Loucy (cell line): ENCODE results near the gene KRTAP10-4.

Experiments used
- H2AFZ ChIP-seq: fragments of 200-600 bp; sonication (generic); 2 replicates; pipeline ENCODE4 v1.6.0; 2016; ENCODE audit warnings: antibody characterized with exemption, mild to moderate bottlenecking, low read length, moderate library complexity
- H3F3A ChIP-seq: fragments of 200-600 bp; 2 replicates; pipeline ENCODE4 v1.6.0; 2016; ENCODE audit warnings: antibody characterized with exemption, low read depth, mild to moderate bottlenecking
- H3K27me3 ChIP-seq: fragments of 200-600 bp; sonication (generic); 2 replicates; pipeline ENCODE4 v1.6.1; 2014; ENCODE audit warnings: low read length, mild to moderate bottlenecking; ENCODE audit not compliant: insufficient read depth, poor library complexity, severe bottlenecking
- H3K36me3 ChIP-seq: fragments of 200-600 bp; sonication (generic); 2 replicates; pipeline ENCODE4 v1.6.1; 2016; ENCODE audit warnings: low read length; ENCODE audit not compliant: insufficient read depth
- H3K4me1 ChIP-seq: fragments of 200-600 bp; sonication (generic); 2 replicates; pipeline ENCODE4 v1.5.1; 2014; ENCODE audit warnings: low read length, mild to moderate bottlenecking; ENCODE audit not compliant: insufficient read depth, poor library complexity, severe bottlenecking
- H3K4me2 ChIP-seq: fragments of 200-600 bp; sonication (generic); 2 replicates; pipeline ENCODE4 v1.6.0; 2014; ENCODE audit warnings: antibody characterized with exemption, low read length, low read depth, mild to moderate bottlenecking; ENCODE audit not compliant: poor library complexity, severe bottlenecking
- H3K4me3 ChIP-seq: fragments of 200-600 bp; sonication (generic); 2 replicates; pipeline ENCODE4 v1.5.1; 2014; ENCODE audit warnings: low read length, mild to moderate bottlenecking, mixed read lengths; ENCODE audit not compliant: poor library complexity, severe bottlenecking
- H3K79me2 ChIP-seq: fragments of 200-600 bp; sonication (generic); 2 replicates; pipeline ENCODE4 v1.6.1; 2014; ENCODE audit warnings: low read length; ENCODE audit not compliant: insufficient read depth
- H3K9ac ChIP-seq: fragments of 200-600 bp; sonication (generic); 2 replicates; pipeline ENCODE4 v1.6.0; 2014; ENCODE audit warnings: mild to moderate bottlenecking, low read depth, low read length, moderate library complexity; ENCODE audit not compliant: poor library complexity, severe bottlenecking
- H3K9me2 ChIP-seq: fragments of 200-600 bp; sonication (generic); replicated peaks from 2 replicates; pipeline ENCODE4 v1.6.1; 2016; ENCODE audit warnings: low read depth, low read length, mixed read lengths
- H3K9me3 ChIP-seq: fragments of 200-600 bp; sonication (generic); 2 replicates; pipeline ENCODE4 v1.6.1; 2014; ENCODE audit warnings: mild to moderate bottlenecking, antibody characterized with exemption, low read length, low read depth; ENCODE audit not compliant: insufficient read depth
- H4K20me1 ChIP-seq: fragments of 200-600 bp; sonication (generic); 2 replicates; pipeline ENCODE4 v1.6.0; 2014; ENCODE audit warnings: antibody characterized with exemption, low read length, mild to moderate bottlenecking; ENCODE audit not compliant: insufficient read depth, poor library complexity, severe bottlenecking
- EZH2phosphoT487 ChIP-seq: fragments of 200-600 bp; IDR thresholded peaks from 2 replicates; pipeline ENCODE4 v1.6.1; 2018; ENCODE audit warnings: antibody characterized with exemption, mild to moderate bottlenecking, moderate library complexity, borderline replicate concordance
- TF ChIP-seq, protein P1 (sequence below): fragments of 200-600 bp; sonication (generic); conservative IDR thresholded peaks from 2 replicates; pipeline ENCODE4 v1.5.1; 2014; ENCODE audit warnings: mild to moderate bottlenecking, antibody characterized with exemption, low read length

Gene KRTAP10-4

DNA sequence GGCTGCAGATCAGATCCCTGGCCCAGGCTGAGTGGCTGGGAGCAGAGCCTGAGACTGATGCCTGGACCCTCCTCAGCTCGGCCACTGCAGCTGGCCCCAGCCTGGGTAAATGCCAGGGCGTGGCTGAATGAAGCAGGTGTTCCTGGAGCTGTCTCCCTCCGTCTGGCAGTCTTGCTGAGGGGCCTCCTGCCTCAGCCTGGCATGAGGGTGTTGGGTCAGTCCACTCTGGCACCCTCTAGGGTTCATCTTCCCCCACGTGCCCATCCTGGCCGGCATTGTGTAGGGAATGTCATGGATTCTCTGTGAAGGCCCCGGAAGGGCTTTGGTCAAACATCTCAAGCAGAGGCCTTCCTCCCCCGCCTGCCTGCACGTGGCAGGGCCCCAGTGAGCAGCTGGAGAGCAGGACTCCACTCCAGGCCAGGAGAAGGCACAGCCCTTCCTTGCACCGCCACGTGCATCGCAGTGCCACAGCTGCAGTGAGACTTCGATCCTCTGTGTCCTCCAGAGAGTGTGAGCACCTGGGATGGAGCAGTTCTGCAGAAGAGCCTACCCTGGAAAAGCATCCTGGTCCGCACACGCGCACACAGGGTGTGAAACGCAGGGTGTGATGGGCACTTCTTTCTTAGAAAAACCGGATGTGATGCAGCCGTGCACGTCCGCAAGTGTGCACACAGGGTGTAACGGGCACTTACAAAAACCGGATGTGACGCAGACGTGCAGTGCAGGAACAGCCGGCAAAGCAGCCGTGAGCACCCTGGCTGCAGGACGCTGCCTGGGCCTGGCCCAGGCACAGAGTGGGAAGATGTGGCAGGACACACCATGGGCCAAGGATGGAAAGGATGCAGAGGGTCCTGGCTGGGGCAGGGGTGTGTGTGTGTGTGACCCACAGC, 4.6 kb upstream of the KRTAP10-4 start:
- Histone ChIP-seq H3K79me2 (no peaks in the 10 kb centered on the region), H3K4me1 (no peaks in the 10 kb centered on the region), H3K4me3 (no peak overlapping the region), H3K9me3 (no peaks in the 10 kb centered on the region), H3K9me2 (no peaks in the 10 kb centered on the region), H3K4me2 (no peak overlapping the region), H3K9ac (no peak overlapping the region), H3F3A (no peaks in the 10 kb centered on the region), H2AFZ (no peak overlapping the region), H3K36me3 (no peaks in the 10 kb centered on the region), H4K20me1 (no peaks in the 10 kb centered on the region), H3K27me3 (no peaks in the 10 kb centered on the region)
- no peak for TF ChIP-seq EZH2phosphoT487
- TF ChIP-seq, protein P1, sequence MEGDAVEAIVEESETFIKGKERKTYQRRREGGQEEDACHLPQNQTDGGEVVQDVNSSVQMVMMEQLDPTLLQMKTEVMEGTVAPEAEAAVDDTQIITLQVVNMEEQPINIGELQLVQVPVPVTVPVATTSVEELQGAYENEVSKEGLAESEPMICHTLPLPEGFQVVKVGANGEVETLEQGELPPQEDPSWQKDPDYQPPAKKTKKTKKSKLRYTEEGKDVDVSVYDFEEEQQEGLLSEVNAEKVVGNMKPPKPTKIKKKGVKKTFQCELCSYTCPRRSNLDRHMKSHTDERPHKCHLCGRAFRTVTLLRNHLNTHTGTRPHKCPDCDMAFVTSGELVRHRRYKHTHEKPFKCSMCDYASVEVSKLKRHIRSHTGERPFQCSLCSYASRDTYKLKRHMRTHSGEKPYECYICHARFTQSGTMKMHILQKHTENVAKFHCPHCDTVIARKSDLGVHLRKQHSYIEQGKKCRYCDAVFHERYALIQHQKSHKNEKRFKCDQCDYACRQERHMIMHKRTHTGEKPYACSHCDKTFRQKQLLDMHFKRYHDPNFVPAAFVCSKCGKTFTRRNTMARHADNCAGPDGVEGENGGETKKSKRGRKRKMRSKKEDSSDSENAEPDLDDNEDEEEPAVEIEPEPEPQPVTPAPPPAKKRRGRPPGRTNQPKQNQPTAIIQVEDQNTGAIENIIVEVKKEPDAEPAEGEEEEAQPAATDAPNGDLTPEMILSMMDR = no peak

DNA sequence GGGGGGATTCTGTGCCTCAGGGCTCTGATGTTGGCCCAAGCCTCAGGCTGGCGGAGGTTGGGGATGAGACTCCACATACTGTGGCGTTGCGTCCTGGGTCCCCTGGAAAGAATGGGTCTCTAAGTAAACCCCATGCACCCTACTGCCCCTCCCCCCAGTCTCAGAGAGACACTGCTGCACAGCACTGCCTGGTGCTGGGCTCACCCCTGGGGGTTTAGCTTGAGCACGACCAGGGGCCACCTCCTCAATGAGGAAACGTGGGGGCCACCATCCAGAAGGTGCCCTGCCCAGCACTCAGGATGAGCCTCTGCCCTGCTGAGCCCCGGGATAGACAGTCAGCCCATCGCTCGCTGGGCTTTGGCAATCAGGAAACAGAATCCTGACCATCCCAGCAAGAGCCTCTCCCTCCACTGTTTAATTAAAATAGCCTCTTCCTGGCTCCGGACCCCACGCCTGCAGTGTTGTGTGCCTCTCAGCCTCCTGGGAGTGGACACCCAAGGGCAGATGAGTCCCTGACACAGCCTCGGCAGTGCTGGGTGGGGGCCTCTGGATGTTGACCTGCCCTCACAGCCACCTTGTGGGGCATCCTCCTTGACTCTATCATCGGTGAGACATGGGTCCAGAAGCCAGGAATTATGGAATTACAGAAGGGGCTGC, 3.5 kb upstream of the KRTAP10-4 start:
- Histone ChIP-seq H3K9ac (no peak overlapping the region), H3K9me2 (no peaks in the 10 kb centered on the region), H4K20me1 (no peaks in the 10 kb centered on the region), H3F3A (no peaks in the 10 kb centered on the region), H3K9me3 (no peaks in the 10 kb centered on the region), H3K36me3 (no peaks in the 10 kb centered on the region), H3K4me3 (no peak overlapping the region), H3K4me2 (no peak overlapping the region), H3K4me1 (no peaks in the 10 kb centered on the region), H3K79me2 (no peaks in the 10 kb centered on the region), H2AFZ (no peak overlapping the region), H3K27me3 (no peaks in the 10 kb centered on the region)
- no peak for TF ChIP-seq EZH2phosphoT487
- TF ChIP-seq, protein P1 = no peak

DNA sequence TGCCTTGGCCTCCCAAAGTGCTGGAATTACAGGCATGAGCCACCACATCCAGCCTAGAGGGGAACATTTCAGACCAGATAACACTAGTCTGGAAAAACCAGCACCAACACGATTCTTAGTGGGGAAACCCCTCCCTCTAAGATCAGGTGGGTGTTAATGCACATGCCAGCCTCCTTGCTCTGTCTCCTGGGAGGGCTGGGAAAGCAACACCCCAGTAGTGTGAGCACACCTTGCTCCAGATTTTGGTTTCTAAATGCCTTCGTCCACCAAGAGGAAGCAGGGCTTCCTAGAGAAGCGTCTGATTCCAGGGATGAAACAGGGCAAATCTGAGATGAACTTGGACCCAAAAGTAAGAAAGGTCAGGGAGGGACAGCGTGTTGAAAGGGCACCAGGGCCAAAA, 2.2 kb upstream of the KRTAP10-4 start:
- Histone ChIP-seq H3F3A (no peaks in the 10 kb centered on the region), H3K27me3 (no peaks in the 10 kb centered on the region), H3K4me1 (no peaks in the 10 kb centered on the region), H3K79me2 (no peaks in the 10 kb centered on the region), H3K9me3 (no peaks in the 10 kb centered on the region), H3K36me3 (no peaks in the 10 kb centered on the region), H3K4me2 (no peak overlapping the region), H3K9me2 (no peaks in the 10 kb centered on the region), H3K4me3 (no peak overlapping the region), H3K9ac (no peak overlapping the region), H2AFZ (no peak overlapping the region), H4K20me1 (no peaks in the 10 kb centered on the region)
- TF ChIP-seq EZH2phosphoT487 = no peak
- TF ChIP-seq, protein P1 = no peak
